AG09319 (cell line): Measurements from ENCODE around the gene BCL2L13.

Experiments used
- DNase-seq: peaks from one replicate; pipeline ENCODE4 v3.0.0-alpha.2; 2010; ENCODE audit warnings: low read depth; ENCODE audit errors: extremely low read depth
- CTCF ChIP-seq: IDR thresholded peaks from 2 replicates; pipeline ENCODE4 v1.5.1; 2011; ENCODE audit warnings: low read depth, mild to moderate bottlenecking, inconsistent platforms, low read length, moderate library complexity

The BCL2L13 gene

GRCh38 chr22:17719911-17720310 is 81.4 kb downstream of the BCL2L13 start:
- no peak for DNase-seq
- TF ChIP-seq CTCF: no peak

- no peak for DNase-seq
- TF ChIP-seq CTCF: no peak
These were observed 85.7 kb downstream of the BCL2L13 start for GRCh38 chr22:17724241-17724640.

- DNase-seq: no peak
- TF ChIP-seq CTCF: no peak
These were observed 86.3 kb downstream of the BCL2L13 start for GRCh38 chr22:17724678-17725499.

GRCh38 chr22:17725500-17725796 is 86.9 kb downstream of the BCL2L13 start:
- no peak for TF ChIP-seq CTCF

GRCh38 chr22:17726006-17726927 is 87.7 kb downstream of the BCL2L13 start:
- peak; percentile 14 for DNase-seq
- TF ChIP-seq CTCF: no peak

More at GRCh38 chr22:17725500-17725796, 86.9 kb downstream of the BCL2L13 start:
- DNase-seq: no peak

- no peak for TF ChIP-seq CTCF
- no peak for DNase-seq
These were observed 88.7 kb downstream of the BCL2L13 start for GRCh38 chr22:17726928-17727897.
